Measurements from ENCODE around the gene CASQ2.
"Not testable (repeated sequence)": the region's sequence is repeated elsewhere in the genome, so short reads cannot be mapped to it uniquely, and the experiment has no call there.

CASQ2 gene

GRCh38 chr1:115779075-115779474 lies 10.6 kb upstream of the CASQ2 start:
- not testable (repeated sequence) for DNase-seq

GRCh38 chr1:115771847-115772457 lies 3.4 kb upstream of the CASQ2 start:
- DNase-seq: peak; percentile 66

DNA sequence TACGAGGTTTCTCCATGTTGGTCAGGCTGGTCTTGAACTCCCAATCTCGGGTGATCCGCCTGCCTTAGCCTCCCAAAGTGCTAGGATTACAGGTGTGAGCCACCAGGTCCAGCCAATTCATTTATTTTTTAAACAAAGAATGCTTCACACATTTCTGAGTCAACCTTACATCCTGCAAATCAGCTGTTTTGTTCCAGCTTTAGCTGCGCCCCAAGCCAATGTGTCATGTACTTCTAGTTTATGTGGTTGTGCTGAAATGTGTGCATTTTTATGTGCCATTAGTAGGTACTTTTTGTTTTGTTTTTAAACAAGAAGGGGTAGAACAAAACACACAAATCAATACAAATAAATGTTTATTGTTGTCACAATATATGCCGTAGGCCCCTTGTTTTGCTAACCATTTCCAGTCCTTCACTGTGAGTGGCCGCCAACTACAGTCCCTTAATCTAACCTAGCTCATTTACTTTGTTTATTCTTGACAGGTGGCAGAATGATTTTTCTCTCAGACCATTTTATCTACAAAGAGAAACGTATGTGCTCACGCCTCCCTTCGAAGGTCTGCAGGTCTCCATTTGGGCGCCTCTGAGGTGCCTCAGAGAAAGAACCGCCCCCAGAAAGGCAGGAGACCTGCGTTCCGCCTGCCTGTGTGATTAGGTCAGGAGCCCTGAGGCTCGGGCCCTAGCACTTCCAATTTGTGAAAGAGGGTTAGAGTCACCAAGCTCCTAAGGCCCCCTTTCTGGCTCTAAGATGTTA lies 2.8 kb upstream of the CASQ2 start:
- no peak for DNase-seq

DNA sequence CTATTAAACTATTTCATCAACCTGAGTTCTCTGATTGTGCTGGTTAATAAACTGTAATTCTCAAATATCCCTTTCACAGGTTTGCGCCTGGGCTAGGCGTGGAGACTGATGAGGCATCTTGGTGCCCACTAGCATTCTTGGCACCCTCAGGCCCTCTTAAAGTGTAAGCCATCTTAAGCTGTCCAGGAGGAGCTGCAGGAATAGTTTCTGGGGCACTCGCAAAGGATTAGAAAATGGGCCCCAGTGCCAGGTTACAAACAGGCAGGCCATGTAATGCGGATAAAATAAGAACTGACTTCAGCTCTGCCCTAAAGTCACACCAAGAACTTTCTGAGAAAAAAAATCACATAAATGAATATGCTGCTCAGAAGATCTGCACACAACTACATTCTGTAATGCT lies 1.1 kb downstream of the CASQ2 start:
- no peak for DNase-seq

DNA sequence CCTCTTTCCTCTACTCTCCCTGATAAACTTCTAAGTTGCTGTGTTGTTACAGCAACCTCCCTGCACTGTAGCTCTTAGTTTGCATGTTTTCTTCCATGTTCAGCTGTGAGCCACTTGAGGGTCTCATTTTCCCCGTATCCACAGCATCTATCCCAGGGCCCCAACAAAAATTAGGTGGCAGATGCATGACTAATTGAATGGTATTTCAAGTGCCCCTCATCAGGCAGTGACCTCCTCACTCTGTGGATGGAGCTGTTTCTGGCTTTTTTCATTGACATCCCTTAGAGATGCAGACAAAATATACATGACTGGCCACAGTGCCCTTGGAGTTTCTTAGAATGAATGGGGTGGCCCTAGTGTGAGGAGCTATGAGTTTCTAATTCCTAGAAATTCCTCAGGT lies 3.4 kb downstream of the CASQ2 start:
- no peak for DNase-seq

GRCh38 chr1:115764541-115764940 lies 4.0 kb downstream of the CASQ2 start:
- DNase-seq: no peak

- no peak for DNase-seq
Observed at GRCh38 chr1:115762779-115763178, 5.7 kb downstream of the CASQ2 start.

GRCh38 chr1:115761601-115762302 lies 6.8 kb downstream of the CASQ2 start:
- DNase-seq: no peak

GRCh38 chr1:115757856-115758255 lies 10.7 kb downstream of the CASQ2 start:
- no peak for DNase-seq

DNA sequence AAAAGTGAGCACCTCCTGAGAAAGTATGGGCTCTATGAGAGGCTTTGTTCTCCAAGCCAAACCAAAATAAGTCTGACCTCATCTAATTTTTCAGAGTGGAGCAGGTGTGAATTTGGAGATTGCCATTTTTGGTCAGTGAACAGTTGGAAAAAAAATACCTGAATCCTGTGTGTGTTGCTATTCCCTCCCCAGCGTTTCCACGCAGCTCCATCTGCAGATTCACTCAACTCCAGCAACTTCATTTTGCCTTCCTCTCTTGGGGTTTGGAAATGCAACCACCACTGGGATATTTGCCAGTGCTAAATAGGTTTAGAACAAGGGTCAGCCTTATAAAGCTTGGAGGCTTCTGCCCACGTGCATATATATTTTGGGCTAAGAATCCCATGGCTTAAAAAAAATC lies 11.2 kb downstream of the CASQ2 start:
- DNase-seq: no peak

DNA sequence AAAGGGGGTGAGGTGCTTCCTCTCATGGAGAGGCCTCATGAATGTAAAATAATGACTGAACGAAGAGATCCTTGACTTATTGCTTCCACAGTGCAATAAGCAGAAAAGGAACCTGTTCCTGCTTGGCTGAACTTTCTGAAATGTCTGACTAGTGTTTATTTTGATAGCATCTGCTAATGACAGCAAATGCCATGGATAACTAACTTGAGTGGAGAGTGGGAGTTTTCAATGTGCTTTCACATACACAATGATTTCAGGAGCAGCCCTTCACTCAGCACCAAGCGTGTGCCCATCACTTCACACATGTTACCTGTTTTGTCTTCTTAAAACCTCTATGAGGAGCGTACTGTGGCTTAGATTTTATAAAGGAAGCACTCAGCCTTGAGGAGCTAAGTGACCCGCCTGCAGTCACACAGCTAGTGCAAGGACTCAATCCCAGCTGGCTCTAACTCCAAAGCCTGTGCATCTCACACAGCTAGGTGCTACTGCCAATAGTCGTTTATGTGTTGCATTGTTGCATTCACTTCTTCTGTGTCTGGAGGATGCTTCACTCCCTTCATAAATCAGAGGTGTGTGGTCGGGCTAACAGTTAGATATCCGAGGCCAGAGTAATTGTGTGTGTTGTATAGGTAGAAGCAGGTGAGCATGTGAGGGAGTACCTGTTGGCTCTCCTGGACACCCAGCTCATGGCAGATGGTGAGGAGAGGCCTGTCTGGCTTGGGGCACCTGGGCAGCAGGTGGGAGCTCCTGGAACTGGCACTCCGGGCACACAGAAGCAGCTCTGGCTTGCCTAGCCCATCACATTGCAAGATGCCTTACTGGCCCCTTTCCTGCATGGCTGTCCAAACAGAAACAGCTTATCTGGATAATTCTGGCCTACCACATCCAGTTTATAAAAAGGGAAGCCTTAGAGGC lies 12.8 kb downstream of the CASQ2 start:
- no peak for DNase-seq

DNA sequence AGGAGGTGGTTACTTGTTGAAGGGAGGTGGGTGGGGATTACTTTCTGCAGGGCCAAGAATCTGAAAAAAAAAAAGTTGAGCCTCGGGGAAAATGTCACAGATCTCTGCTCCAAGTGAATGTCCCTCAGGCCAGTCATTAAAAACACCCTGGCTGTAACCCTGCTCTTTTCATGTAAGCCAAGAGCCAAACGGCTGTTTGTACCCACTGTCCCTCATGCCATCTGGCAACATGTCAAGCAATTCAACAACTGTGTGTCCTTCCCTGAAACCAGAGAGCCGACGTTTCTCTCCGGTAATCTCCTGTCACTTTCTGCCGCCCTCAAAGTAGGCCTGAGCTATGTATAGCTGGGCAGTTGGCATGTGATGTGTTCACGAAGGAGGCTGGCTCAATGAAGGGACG lies 14.7 kb downstream of the CASQ2 start:
- DNase-seq: peak; percentile 28

DNA sequence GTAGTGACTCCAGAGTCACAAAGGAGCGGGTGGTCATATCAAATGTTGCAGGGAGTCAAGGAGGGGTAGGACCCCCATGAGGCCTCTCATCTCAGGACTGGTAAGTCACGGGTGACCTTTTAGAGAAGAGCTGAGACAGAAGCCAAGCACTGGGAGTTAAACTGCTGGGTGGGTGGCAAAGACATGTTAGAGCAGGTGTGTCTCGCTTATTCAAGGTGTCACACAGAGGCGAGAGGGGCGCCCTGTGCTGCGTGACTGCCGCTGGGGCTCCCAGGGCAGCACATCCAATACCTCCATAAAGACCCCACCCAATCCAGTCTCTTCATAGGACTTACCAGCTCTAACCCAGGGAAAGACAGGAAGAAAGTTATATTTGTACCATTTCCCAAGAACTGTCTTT lies 15.2 kb downstream of the CASQ2 start:
- DNase-seq: no peak

GRCh38 chr1:115748401-115749150 lies 19.9 kb downstream of the CASQ2 start:
- DNase-seq: no peak

DNA sequence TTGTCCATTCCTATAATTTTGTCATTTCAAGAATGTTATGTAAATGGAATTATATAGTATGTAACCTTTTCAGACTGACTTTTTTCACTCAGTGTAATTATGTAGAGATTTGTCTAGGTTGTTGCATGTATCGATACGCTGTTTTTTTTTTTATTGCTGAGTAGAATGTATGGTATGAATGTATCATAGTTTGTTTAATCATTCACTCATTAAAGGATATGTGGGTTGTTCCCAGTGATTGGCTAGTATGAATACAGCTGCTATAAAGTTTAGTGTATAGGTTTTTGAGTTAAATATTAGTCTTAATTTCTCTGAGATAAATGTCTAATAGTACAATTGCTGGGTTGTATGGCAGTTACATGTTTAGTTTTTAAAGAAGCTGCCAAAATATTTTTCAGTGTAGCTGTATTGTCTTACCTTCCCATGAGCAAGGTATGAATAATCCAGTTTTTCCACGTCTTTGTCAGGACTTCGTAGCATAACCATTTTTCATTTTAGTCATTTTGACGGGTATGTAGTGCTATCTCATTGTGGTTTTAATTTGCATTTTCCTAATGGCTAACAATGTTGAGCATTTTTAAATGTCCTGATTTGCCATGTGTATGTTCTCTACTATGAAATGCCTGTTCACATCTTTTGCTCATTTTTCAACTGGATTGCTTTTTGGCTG lies 22.4 kb downstream of the CASQ2 start:
- no peak for DNase-seq

DNA sequence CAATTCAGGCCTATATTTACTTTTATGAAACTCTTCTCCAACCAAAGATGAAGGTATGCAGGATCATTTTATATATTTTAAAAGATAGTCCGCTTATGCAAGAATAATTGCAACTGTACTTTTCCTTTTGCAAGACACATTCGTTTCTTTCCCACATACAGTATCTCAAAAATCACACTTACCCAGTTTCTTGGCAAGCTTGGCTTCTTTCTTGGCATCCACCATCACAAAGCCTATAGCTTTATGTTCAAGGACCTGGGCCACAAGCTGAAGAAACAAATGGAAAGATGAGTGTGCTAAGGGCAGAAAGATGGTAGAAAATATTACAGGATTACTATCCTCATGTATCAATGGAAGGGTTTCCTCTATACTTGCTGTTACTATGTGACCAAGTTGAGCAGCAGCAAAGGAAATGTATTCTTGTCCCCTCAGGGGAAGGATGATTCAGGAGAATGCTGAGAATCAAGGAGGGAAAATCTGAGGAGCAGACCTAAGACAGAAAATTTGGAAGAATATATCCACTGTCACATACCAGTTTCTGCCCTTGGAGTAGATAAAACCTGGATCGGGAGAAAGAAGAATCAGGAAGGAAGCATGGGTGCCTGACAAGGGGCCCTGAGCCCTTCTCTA lies 23.8 kb downstream of the CASQ2 start:
- DNase-seq: no peak

GRCh38 chr1:115740811-115741210 lies 27.7 kb downstream of the CASQ2 start:
- DNase-seq: no peak

DNA sequence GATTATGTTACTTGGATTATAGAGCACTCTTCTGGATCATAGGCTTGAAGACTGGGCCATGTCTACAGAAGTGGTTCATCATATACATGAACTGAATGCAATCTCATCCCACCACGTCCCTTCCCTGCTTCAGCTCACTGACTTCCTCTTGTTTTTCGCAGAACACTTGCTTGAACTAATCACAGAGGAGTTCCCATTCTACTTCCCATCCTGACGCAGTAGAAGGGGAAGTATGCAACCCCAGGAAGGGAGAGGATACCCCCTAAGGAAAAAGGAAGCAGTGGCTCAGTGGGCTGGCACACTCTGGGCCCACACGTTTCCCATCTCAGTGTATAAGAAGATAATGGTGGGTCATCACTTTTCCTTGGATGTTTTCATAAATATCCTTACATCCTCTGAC lies 36.2 kb downstream of the CASQ2 start:
- DNase-seq: no peak

GRCh38 chr1:115729756-115730155 lies 38.8 kb downstream of the CASQ2 start:
- DNase-seq: no peak

DNA sequence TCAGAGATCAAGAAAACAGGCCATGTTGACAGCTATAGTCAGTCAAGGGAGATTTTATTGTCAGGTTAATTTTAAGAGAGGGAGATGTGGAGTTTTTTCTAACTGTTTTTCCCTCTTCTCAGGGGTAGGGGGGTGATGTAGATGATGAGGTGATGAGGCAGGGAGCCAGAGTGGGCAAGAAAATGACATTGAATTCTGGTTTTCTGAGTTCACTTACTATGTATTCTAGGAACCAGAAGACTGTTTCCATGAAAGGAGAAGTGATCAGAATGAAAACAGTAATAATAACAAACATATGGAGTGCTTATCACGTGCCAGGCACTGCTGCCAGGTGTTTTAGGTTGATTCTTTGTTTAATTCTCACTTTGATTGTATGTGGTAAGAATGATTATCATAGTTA lies 40.2 kb downstream of the CASQ2 start:
- DNase-seq: no peak

DNA sequence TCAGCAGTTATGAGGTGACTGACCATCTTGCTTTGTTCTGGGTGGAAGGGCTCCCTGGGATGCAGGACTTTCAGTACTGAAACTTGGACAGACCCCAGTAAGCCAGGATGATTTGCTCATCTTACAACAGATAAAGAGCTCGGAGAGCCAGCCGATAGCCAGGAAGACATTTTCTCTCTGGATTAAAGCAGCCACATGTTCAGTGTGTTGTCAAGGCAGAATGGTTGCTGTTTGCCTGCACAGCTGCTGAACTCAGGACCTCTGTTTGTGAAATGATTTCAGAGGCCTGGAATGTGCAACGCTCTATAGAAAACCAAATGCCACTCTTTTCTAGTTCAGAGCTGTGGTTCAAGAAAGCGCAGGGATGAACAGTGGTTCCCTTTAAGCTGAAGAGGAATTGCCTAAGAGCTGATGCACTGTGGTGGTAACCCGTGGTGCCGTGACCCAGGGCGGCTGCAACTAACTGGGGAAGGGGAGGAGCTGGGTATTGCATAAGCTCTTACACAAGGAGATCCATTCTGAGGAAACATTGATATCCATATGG lies 40.7 kb downstream of the CASQ2 start:
- DNase-seq: no peak

All from NCI-H2029 treated with DMSO at 0.1 percent for 48 hours (cell line).